Activated T-cell treated with anti-CD3 and anti-CD28 coated beads, Interleukin-2, amount 50 U/mL, for 4 hours (primary cell): ENCODE measurements around the gene OAT. TPM values are rescaled to one million over a fixed set of nuclear protein-coding genes. Genes with fewer than 3 reads are reported as not detected.

Source experiments
- ATAC-seq, 2 donors: fragments of 200-7000 bp; cut with Tn5 transposase; one replicate each; pipeline ENCODE4 v1.10.0; 2021
- DNase-seq: peaks from one replicate; pipeline ENCODE4 v3.0.0-alpha.2; 2020
- H3K27me3 Mint-ChIP-seq: one replicate; pipeline ENCODE4 v1.8.0; 2021; ENCODE audit warnings: low read depth, mixed read lengths
- H3K36me3 Mint-ChIP-seq: one replicate; pipeline ENCODE4 v1.8.0; 2022; ENCODE audit warnings: mixed read lengths; ENCODE audit not compliant: insufficient read depth
- H3K4me1 Mint-ChIP-seq: one replicate; pipeline ENCODE4 v1.8.0; 2021; ENCODE audit warnings: low read depth, mixed read lengths
- H3K4me3 Mint-ChIP-seq: one replicate; pipeline ENCODE4 v1.8.0; 2021; ENCODE audit warnings: mild to moderate bottlenecking, moderate library complexity, mixed read lengths
- H3K9me3 Mint-ChIP-seq: one replicate; pipeline ENCODE4 v1.8.0; 2021; ENCODE audit warnings: mixed read lengths
- total RNA-seq, 3 donors: library from RNA; stranded (reverse); gene quantifications; one replicate each; pipeline ENCODE4 v1.2.1, GENCODE V29; 2021

OAT gene
- total RNA-seq, 3 donors from 2014 or later = 42.9 to 50.5 (median 46.8) TPM

- no peaks in the 10 kb centered on the region for H3K4me1 Mint-ChIP-seq
- no peak for ATAC-seq
- H3K27me3 Mint-ChIP-seq = peaks cover 13% of the 10 kb centered on the region
- no peak overlapping the region for H3K4me3 Mint-ChIP-seq
- H3K36me3 Mint-ChIP-seq = no peaks in the 10 kb centered on the region
- no peak for DNase-seq
- H3K9me3 Mint-ChIP-seq = no peaks in the 10 kb centered on the region
Measured at GRCh38 chr10:124429576-124429975, 10.9 kb upstream of the OAT start.

GRCh38 chr10:124428207-124428777, 9.6 kb upstream of the OAT start:
- ATAC-seq (no peak), DNase-seq (no peak)
- no peaks in the 10 kb centered on the region for H3K36me3 Mint-ChIP-seq
- no peaks in the 10 kb centered on the region for H3K4me1 Mint-ChIP-seq
- no peak overlapping the region for H3K4me3 Mint-ChIP-seq
- H3K27me3 Mint-ChIP-seq = peaks cover 16% of the 10 kb centered on the region
- no peaks in the 10 kb centered on the region for H3K9me3 Mint-ChIP-seq

GRCh38 chr10:124425227-124425962, 6.7 kb upstream of the OAT start:
- Mint-ChIP-seq H3K27me3 (peaks cover 21% of the 10 kb centered on the region), H3K4me1 (no peaks in the 10 kb centered on the region), H3K36me3 (no peaks in the 10 kb centered on the region), H3K4me3 (no peak overlapping the region), H3K9me3 (no peaks in the 10 kb centered on the region)
- no peak for ATAC-seq
- no peak for DNase-seq

GRCh38 chr10:124423813-124424212, 5.1 kb upstream of the OAT start:
- DNase-seq = no peak
- Mint-ChIP-seq H3K27me3 (peaks cover 15% of the 10 kb centered on the region), H3K9me3 (no peaks in the 10 kb centered on the region), H3K4me1 (peaks cover 3% of the 10 kb centered on the region), H3K36me3 (no peaks in the 10 kb centered on the region), H3K4me3 (no peak overlapping the region)
- no peak for ATAC-seq

GRCh38 chr10:124422742-124423141, 4.0 kb upstream of the OAT start:
- Mint-ChIP-seq H3K4me1 (peaks cover 5% of the 10 kb centered on the region), H3K36me3 (no peaks in the 10 kb centered on the region), H3K27me3 (peaks cover 11% of the 10 kb centered on the region), H3K9me3 (no peaks in the 10 kb centered on the region), H3K4me3 (no peak overlapping the region)
- no peak for DNase-seq
- ATAC-seq = no peak

- H3K9me3 Mint-ChIP-seq = no peaks in the 10 kb centered on the region
- H3K27me3 Mint-ChIP-seq = peaks cover 11% of the 10 kb centered on the region
- H3K4me3 Mint-ChIP-seq = no peak overlapping the region
- H3K4me1 Mint-ChIP-seq = peaks cover 17% of the 10 kb centered on the region
- DNase-seq = no peak
- H3K36me3 Mint-ChIP-seq = no peaks in the 10 kb centered on the region
- ATAC-seq = no peak
Measured at GRCh38 chr10:124420254-124420653, 1.5 kb upstream of the OAT start.

GRCh38 chr10:124419635-124420034, 912 bp upstream of the OAT start:
- Mint-ChIP-seq H3K9me3 (no peaks in the 10 kb centered on the region), H3K36me3 (no peaks in the 10 kb centered on the region), H3K4me3 (peak overlapping the region; percentile 76), H3K4me1 (peaks cover 17% of the 10 kb centered on the region), H3K27me3 (peaks cover 11% of the 10 kb centered on the region)
- no peak for DNase-seq
- no peak for ATAC-seq

GRCh38 chr10:124417895-124418725, 613 bp downstream of the OAT start:
- peak; percentile 31 for DNase-seq
- Mint-ChIP-seq H3K4me3 (peak overlapping the region; percentile 78), H3K36me3 (peaks cover 2% of the 10 kb centered on the region), H3K4me1 (peaks cover 17% of the 10 kb centered on the region), H3K27me3 (peaks cover 8% of the 10 kb centered on the region), H3K9me3 (no peaks in the 10 kb centered on the region)
- ATAC-seq = peak; percentile 55 to 58

GRCh38 chr10:124416733-124417132, 2.0 kb downstream of the OAT start:
- no peak for ATAC-seq
- Mint-ChIP-seq H3K4me1 (peaks cover 19% of the 10 kb centered on the region), H3K27me3 (peaks cover 1% of the 10 kb centered on the region), H3K36me3 (peaks cover 6% of the 10 kb centered on the region), H3K9me3 (no peaks in the 10 kb centered on the region), H3K4me3 (peak overlapping the region; percentile 42)
- no peak for DNase-seq

- DNase-seq (no peak), ATAC-seq (no peak)
- H3K36me3 Mint-ChIP-seq = peaks cover 13% of the 10 kb centered on the region
- no peaks in the 10 kb centered on the region for H3K9me3 Mint-ChIP-seq
- no peak overlapping the region for H3K4me3 Mint-ChIP-seq
- no peaks in the 10 kb centered on the region for H3K27me3 Mint-ChIP-seq
- peaks cover 19% of the 10 kb centered on the region for H3K4me1 Mint-ChIP-seq
Measured at GRCh38 chr10:124415210-124415609, 3.5 kb downstream of the OAT start.

- Mint-ChIP-seq H3K4me1 (peaks cover 16% of the 10 kb centered on the region), H3K27me3 (no peaks in the 10 kb centered on the region), H3K9me3 (no peaks in the 10 kb centered on the region), H3K36me3 (peaks cover 17% of the 10 kb centered on the region), H3K4me3 (no peak overlapping the region)
- DNase-seq (no peak), ATAC-seq (no peak)
Measured at GRCh38 chr10:124414076-124414475, 4.6 kb downstream of the OAT start.

GRCh38 chr10:124409696-124410095, 9.0 kb downstream of the OAT start:
- H3K4me3 Mint-ChIP-seq = no peak overlapping the region
- DNase-seq (no peak), ATAC-seq (no peak)
- no peaks in the 10 kb centered on the region for H3K27me3 Mint-ChIP-seq
- no peaks in the 10 kb centered on the region for H3K9me3 Mint-ChIP-seq
- H3K4me1 Mint-ChIP-seq = peaks cover 2% of the 10 kb centered on the region
- peaks cover 29% of the 10 kb centered on the region for H3K36me3 Mint-ChIP-seq

GRCh38 chr10:124408357-124408756, 10.4 kb downstream of the OAT start:
- Mint-ChIP-seq H3K4me1 (peaks cover 9% of the 10 kb centered on the region), H3K9me3 (no peaks in the 10 kb centered on the region), H3K36me3 (peaks cover 32% of the 10 kb centered on the region), H3K27me3 (no peaks in the 10 kb centered on the region), H3K4me3 (no peak overlapping the region)
- DNase-seq (no peak), ATAC-seq (no peak)

GRCh38 chr10:124407456-124407855, 11.3 kb downstream of the OAT start:
- Mint-ChIP-seq H3K9me3 (no peaks in the 10 kb centered on the region), H3K4me1 (peaks cover 11% of the 10 kb centered on the region), H3K4me3 (no peak overlapping the region), H3K36me3 (peaks cover 36% of the 10 kb centered on the region), H3K27me3 (no peaks in the 10 kb centered on the region)
- DNase-seq (no peak), ATAC-seq (no peak)
